ENCODE results near the gene YRDC. TPM values are rescaled to one million over a fixed set of nuclear protein-coding genes. Genes with fewer than 3 reads are reported as not detected.
A peak's percentile ranks its signal among the peaks of the same experiment; 100 is the strongest.

The YRDC gene
- total and polyA plus RNA-seq, 2 experiments from 2014 or later = 18.4 to 46.0 TPM

GRCh38 chr1:37793773-37794371 lies 14.1 kb downstream of the YRDC start, which contains the start of gene MANEAL:
Gene MANEAL (plus strand): TSS chr1:37793847. CDS start chr1:37794183, 336 bp downstream.
- H2AFZ ChIP-seq = peak within 1 kb of the TSS; percentile 91
- H3K27ac ChIP-seq (ENCODE audit: low read depth) = no peak within 1 kb of the TSS
- H3K36me3 ChIP-seq (ENCODE audit: insufficient read depth) = no peaks in the 10 kb centered on the region
- no peak within 1 kb of the TSS for H3K27ac Mint-ChIP-seq
- ATAC-seq (peak; percentile 66), DNase-seq (ENCODE audit: low spot score) (peak; percentile 67)
- H3K9me2 ChIP-seq (ENCODE audit: insufficient read depth) = no peaks in the 10 kb centered on the region
- peak within 1 kb of the TSS; percentile 74 for H3K4me3 Mint-ChIP-seq
- H3F3A ChIP-seq (replicated peaks; ENCODE audit: low read depth) = peaks cover 11% of the 10 kb centered on the region; the same call in 1 of the 2 replicates
- H3K4me2 ChIP-seq = peak within 1 kb of the TSS; percentile 81
- no peaks in the 10 kb centered on the region for H3K9me3 Mint-ChIP-seq
- peak; percentile 40 for TF ChIP-seq EZH2 (IDR thresholded peaks at IDR 0.05; ENCODE audit: low read depth, unreplicated experiment)
- no peak for TF ChIP-seq JUNB (IDR thresholded peaks at IDR 0.05; ENCODE audit: unreplicated experiment)
- no peak for TF ChIP-seq STAT1 (IDR thresholded peaks at IDR 0.05; ENCODE audit: unreplicated experiment)
- no peak for TF ChIP-seq ZNF114 (CRISPR knock-in tag; IDR thresholded peaks at IDR 0.05)
- H3K27me3 ChIP-seq (ENCODE audit: insufficient read depth) = peaks cover 53% of the 10 kb centered on the region
- H3K4me3 ChIP-seq = peak within 1 kb of the TSS; percentile 67
- H3K4me1 ChIP-seq (ENCODE audit: insufficient read depth) = peaks cover 6% of the 10 kb centered on the region
- peaks cover 5% of the 10 kb centered on the region; the same call in 1 of the 2 replicates for H4K20me1 ChIP-seq (replicated peaks; ENCODE audit: insufficient read depth)
- H3K4me1 Mint-ChIP-seq = peaks cover 12% of the 10 kb centered on the region
- peaks cover 39% of the 10 kb centered on the region for H3K27me3 Mint-ChIP-seq (ENCODE audit: insufficient read depth, low read depth, poor library complexity)
- H3K79me2 ChIP-seq (replicated peaks; ENCODE audit: insufficient read depth) = no peaks in the 10 kb centered on the region
- H3K36me3 Mint-ChIP-seq (ENCODE audit: low read depth) = peaks cover 7% of the 10 kb centered on the region; the same call in 2 of the 3 replicates

DNA sequence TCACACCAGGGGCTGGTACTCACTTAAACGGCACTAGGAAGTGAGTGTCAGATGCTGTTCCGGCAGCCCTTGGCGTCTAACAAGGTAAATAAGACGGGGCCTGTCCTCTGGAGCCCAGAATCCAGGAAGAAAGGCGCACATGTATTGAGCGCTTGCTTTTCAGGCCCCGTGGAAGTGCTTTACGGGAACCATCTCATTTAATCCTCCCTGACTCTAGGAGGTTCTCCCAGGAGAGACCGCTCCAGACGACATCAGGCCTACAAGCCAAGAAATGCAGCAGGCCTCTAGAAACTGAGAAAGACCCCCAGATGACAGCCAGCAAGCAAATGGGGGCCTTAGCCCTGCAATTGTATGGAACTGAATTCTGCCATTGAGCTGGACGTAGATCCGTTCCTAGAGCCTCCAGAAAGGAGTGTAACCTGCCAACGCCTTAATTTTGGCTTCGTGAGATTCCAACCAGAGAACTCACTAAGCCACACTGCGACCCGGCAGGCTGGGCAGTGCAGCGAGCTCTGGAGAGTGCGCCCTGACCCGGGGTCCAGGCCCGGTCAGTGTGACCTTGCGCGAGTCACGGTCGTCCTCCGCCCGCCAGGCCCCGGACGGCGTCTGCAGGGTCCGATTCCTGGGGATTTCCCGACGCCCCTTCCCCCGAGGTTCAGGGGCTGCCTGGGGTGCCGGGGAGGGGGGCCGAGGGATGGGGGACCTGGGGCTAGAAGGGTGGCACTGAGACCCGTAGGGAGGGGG lies 14.9 kb downstream of the YRDC start:
- peak overlapping the region; percentile 74 for H3K4me3 Mint-ChIP-seq
- H3K9me3 Mint-ChIP-seq = no peaks in the 10 kb centered on the region
- H3K27ac Mint-ChIP-seq = no peak overlapping the region
- DNase-seq (ENCODE audit: low spot score) (peak; percentile 25), ATAC-seq (peak; percentile 29)
- Histone ChIP-seq H3K36me3 (ENCODE audit: insufficient read depth) (no peaks in the 10 kb centered on the region), H3K27ac (ENCODE audit: low read depth) (no peak overlapping the region), H3K9me2 (ENCODE audit: insufficient read depth) (no peaks in the 10 kb centered on the region), H3K4me2 (peak overlapping the region; percentile 73), H3K4me3 (peak overlapping the region; percentile 67), H3K79me2 (replicated peaks; ENCODE audit: insufficient read depth) (no peaks in the 10 kb centered on the region), H2AFZ (peak overlapping the region; percentile 91), H4K20me1 (replicated peaks; ENCODE audit: insufficient read depth) (peaks cover 5% of the 10 kb centered on the region; the same call in 1 of the 2 replicates), H3F3A (replicated peaks; ENCODE audit: low read depth) (peaks cover 11% of the 10 kb centered on the region; the same call in 1 of the 2 replicates), H3K27me3 (ENCODE audit: insufficient read depth) (peaks cover 58% of the 10 kb centered on the region), H3K4me1 (ENCODE audit: insufficient read depth) (peaks cover 6% of the 10 kb centered on the region)
- H3K36me3 Mint-ChIP-seq (ENCODE audit: low read depth) = peaks cover 4% of the 10 kb centered on the region; the same call in 1 of the 3 replicates
- peaks cover 12% of the 10 kb centered on the region for H3K4me1 Mint-ChIP-seq
- TF ChIP-seq, protein P1, sequence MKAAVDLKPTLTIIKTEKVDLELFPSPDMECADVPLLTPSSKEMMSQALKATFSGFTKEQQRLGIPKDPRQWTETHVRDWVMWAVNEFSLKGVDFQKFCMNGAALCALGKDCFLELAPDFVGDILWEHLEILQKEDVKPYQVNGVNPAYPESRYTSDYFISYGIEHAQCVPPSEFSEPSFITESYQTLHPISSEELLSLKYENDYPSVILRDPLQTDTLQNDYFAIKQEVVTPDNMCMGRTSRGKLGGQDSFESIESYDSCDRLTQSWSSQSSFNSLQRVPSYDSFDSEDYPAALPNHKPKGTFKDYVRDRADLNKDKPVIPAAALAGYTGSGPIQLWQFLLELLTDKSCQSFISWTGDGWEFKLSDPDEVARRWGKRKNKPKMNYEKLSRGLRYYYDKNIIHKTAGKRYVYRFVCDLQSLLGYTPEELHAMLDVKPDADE (IDR thresholded peaks at IDR 0.05) = no peak
- peak; percentile 46 for TF ChIP-seq EZH2 (IDR thresholded peaks at IDR 0.05; ENCODE audit: low read depth, unreplicated experiment)
- peaks cover 39% of the 10 kb centered on the region for H3K27me3 Mint-ChIP-seq (ENCODE audit: insufficient read depth, low read depth, poor library complexity)

GRCh38 chr1:37782491-37782890 lies 25.5 kb downstream of the YRDC start:
- Histone ChIP-seq H3K4me3 (no peak overlapping the region), H3K4me1 (ENCODE audit: insufficient read depth) (no peaks in the 10 kb centered on the region), H3K79me2 (replicated peaks; ENCODE audit: insufficient read depth) (no peaks in the 10 kb centered on the region), H3K27ac (ENCODE audit: low read depth) (no peak overlapping the region), H3K27me3 (ENCODE audit: insufficient read depth) (no peaks in the 10 kb centered on the region), H3K36me3 (ENCODE audit: insufficient read depth) (no peaks in the 10 kb centered on the region), H3K9me2 (ENCODE audit: insufficient read depth) (no peaks in the 10 kb centered on the region), H2AFZ (peak overlapping the region; percentile 32; the same call in 1 of the 2 replicates), H3F3A (replicated peaks; ENCODE audit: low read depth) (no peaks in the 10 kb centered on the region), H4K20me1 (replicated peaks; ENCODE audit: insufficient read depth) (no peaks in the 10 kb centered on the region), H3K4me2 (no peak overlapping the region)
- Mint-ChIP-seq H3K4me1 (no peaks in the 10 kb centered on the region), H3K36me3 (ENCODE audit: low read depth) (no peaks in the 10 kb centered on the region), H3K27me3 (ENCODE audit: insufficient read depth, low read depth, poor library complexity) (no peaks in the 10 kb centered on the region), H3K4me3 (no peak overlapping the region), H3K27ac (no peak overlapping the region), H3K9me3 (no peaks in the 10 kb centered on the region)
- DNase-seq (ENCODE audit: low spot score) (no peak), ATAC-seq (no peak)
- no peak for TF ChIP-seq STAT1 (IDR thresholded peaks at IDR 0.05; ENCODE audit: unreplicated experiment)
- no peak for TF ChIP-seq NANOG (IDR thresholded peaks at IDR 0.05; ENCODE audit: borderline replicate concordance)
- TF ChIP-seq, protein P1 (IDR thresholded peaks at IDR 0.05) = no peak
- TF ChIP-seq POLR2AphosphoS5 (IDR thresholded peaks at IDR 0.05; ENCODE audit: low read depth) = no peak
- no peak for TF ChIP-seq EZH2 (IDR thresholded peaks at IDR 0.05; ENCODE audit: low read depth, unreplicated experiment)
- TF ChIP-seq, protein P2, sequence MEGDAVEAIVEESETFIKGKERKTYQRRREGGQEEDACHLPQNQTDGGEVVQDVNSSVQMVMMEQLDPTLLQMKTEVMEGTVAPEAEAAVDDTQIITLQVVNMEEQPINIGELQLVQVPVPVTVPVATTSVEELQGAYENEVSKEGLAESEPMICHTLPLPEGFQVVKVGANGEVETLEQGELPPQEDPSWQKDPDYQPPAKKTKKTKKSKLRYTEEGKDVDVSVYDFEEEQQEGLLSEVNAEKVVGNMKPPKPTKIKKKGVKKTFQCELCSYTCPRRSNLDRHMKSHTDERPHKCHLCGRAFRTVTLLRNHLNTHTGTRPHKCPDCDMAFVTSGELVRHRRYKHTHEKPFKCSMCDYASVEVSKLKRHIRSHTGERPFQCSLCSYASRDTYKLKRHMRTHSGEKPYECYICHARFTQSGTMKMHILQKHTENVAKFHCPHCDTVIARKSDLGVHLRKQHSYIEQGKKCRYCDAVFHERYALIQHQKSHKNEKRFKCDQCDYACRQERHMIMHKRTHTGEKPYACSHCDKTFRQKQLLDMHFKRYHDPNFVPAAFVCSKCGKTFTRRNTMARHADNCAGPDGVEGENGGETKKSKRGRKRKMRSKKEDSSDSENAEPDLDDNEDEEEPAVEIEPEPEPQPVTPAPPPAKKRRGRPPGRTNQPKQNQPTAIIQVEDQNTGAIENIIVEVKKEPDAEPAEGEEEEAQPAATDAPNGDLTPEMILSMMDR (conservative IDR thresholded peaks at IDR 0.05; ENCODE audit: low read depth in 2 of 2) = no peak
- no peak for TF ChIP-seq CREB1 (CRISPR knock-in tag; IDR thresholded peaks at IDR 0.05; ENCODE audit: low read depth)
- TF ChIP-seq ZNF331 (CRISPR knock-in tag; IDR thresholded peaks at IDR 0.05; ENCODE audit: low read depth) = no peak
- no peak for TF ChIP-seq ZNF114 (CRISPR knock-in tag; IDR thresholded peaks at IDR 0.05)
